ENCODE results near the gene CDH3.

- TF ChIP-seq POLR2A (IDR thresholded peaks at IDR 0.05) (no peak), CTCF (IDR thresholded peaks at IDR 0.05) (no peak)
Measured at GRCh38 chr16:68737046-68737729, 92.1 kb downstream of the CDH3 start, which contains the start of gene CDH1.
